H1 (cell line): ENCODE results near the gene ORC5. TPM values are rescaled to one million over a fixed set of nuclear protein-coding genes. Genes with fewer than 3 reads are reported as not detected.

Source experiments
- CBX8 ChIP-seq: fragments of 300-800, 300-1000 bp; sonication (generic); IDR thresholded peaks from 2 replicates; pipeline ENCODE4 v1.7.1; 2016; ENCODE audit warnings: low read depth, low read length, borderline replicate concordance
- PHF8 ChIP-seq: fragments of 200-600 bp; sonication (generic); conservative IDR thresholded peaks from 2 replicates; pipeline ENCODE4 v1.7.1; 2012; ENCODE audit warnings: low read depth, mild to moderate bottlenecking, inconsistent platforms, low read length, moderate library complexity
- POLR2A ChIP-seq, 2 experiments: IDR thresholded peaks; 1 replicate in 1 of 2; 2 replicates in 1 of 2; pipeline ENCODE4 v1.6.1; 2011; ENCODE audit warnings: low read depth in 2 of 2, low read length in 2 of 2, mild to moderate bottlenecking in 2 of 2; ENCODE audit errors: control extremely low read depth in 1 of 2
- POLR2AphosphoS5 ChIP-seq: IDR thresholded peaks from 2 replicates; pipeline ENCODE4 v1.6.1; 2011; ENCODE audit warnings: low read depth, low read length
- TAF1 ChIP-seq: IDR thresholded peaks from 2 replicates; pipeline ENCODE4 v1.6.1; 2011; ENCODE audit warnings: mild to moderate bottlenecking, low read depth, low read length
- polyA plus RNA-seq, 7 experiments: library from polyadenylated mRNA; depleted of rRNA in 3 of 7; stranded (reverse) in 5 of 7; unstranded in 2 of 7; fragments of >200 nt in 5 of 7; fragments of 200-250 nt in 2 of 7; gene quantifications; 1 replicate in 5 of 7; 2 replicates in 1 of 7; 4 replicates in 1 of 7; pipeline versions ENCODE4 v1.2.1 to v1.2.3, GENCODE V29; 2011 to 2013; ENCODE audit warnings: missing spikeins in 2 of 7, mixed read lengths in 2 of 7
- total RNA-seq: library from RNA; stranded (reverse); fragmentation: NEBNext Ultra II Directional; extraction: Animal tissue kit (Norgen Biotek cat#: 25700); gene quantifications from 2 replicates; pipeline ENCODE4 v1.2.1, GENCODE V29; 2021
- TF ChIP-seq, protein P1 (sequence below): fragments of 300-600 bp; sonication (generic); IDR thresholded peaks from 2 replicates; pipeline ENCODE4 v1.7.1; 2012; ENCODE audit warnings: low read length, moderate library complexity, mild to moderate bottlenecking, inconsistent platforms; ENCODE audit not compliant: insufficient replicate concordance

The ORC5 gene
- total and polyA plus RNA-seq, 2 of the 8 experiments (the other 6 are each of a cell fraction or from before 2014, with no cell fraction given) = 7.7 to 19.9 TPM

DNA sequence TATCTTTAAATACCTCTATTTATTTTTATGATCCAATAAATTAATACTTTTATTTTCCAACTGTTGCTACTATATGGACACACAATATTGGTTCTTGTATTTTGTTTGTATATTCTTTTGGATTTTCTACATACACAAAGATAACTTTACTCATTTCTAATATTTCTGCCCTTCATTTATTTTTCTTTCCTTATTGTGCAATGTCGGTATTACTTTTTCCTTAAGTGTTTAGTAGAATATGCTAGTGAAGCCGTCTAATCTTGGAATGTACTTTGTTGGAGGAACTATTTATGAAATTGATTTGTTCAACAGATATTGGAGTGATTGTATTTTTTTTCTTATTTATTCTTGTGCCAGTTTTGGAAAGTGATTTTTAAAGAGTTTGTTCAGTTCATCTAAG, 94.0 kb downstream of the ORC5 start (continued):
- TF ChIP-seq, protein P1, sequence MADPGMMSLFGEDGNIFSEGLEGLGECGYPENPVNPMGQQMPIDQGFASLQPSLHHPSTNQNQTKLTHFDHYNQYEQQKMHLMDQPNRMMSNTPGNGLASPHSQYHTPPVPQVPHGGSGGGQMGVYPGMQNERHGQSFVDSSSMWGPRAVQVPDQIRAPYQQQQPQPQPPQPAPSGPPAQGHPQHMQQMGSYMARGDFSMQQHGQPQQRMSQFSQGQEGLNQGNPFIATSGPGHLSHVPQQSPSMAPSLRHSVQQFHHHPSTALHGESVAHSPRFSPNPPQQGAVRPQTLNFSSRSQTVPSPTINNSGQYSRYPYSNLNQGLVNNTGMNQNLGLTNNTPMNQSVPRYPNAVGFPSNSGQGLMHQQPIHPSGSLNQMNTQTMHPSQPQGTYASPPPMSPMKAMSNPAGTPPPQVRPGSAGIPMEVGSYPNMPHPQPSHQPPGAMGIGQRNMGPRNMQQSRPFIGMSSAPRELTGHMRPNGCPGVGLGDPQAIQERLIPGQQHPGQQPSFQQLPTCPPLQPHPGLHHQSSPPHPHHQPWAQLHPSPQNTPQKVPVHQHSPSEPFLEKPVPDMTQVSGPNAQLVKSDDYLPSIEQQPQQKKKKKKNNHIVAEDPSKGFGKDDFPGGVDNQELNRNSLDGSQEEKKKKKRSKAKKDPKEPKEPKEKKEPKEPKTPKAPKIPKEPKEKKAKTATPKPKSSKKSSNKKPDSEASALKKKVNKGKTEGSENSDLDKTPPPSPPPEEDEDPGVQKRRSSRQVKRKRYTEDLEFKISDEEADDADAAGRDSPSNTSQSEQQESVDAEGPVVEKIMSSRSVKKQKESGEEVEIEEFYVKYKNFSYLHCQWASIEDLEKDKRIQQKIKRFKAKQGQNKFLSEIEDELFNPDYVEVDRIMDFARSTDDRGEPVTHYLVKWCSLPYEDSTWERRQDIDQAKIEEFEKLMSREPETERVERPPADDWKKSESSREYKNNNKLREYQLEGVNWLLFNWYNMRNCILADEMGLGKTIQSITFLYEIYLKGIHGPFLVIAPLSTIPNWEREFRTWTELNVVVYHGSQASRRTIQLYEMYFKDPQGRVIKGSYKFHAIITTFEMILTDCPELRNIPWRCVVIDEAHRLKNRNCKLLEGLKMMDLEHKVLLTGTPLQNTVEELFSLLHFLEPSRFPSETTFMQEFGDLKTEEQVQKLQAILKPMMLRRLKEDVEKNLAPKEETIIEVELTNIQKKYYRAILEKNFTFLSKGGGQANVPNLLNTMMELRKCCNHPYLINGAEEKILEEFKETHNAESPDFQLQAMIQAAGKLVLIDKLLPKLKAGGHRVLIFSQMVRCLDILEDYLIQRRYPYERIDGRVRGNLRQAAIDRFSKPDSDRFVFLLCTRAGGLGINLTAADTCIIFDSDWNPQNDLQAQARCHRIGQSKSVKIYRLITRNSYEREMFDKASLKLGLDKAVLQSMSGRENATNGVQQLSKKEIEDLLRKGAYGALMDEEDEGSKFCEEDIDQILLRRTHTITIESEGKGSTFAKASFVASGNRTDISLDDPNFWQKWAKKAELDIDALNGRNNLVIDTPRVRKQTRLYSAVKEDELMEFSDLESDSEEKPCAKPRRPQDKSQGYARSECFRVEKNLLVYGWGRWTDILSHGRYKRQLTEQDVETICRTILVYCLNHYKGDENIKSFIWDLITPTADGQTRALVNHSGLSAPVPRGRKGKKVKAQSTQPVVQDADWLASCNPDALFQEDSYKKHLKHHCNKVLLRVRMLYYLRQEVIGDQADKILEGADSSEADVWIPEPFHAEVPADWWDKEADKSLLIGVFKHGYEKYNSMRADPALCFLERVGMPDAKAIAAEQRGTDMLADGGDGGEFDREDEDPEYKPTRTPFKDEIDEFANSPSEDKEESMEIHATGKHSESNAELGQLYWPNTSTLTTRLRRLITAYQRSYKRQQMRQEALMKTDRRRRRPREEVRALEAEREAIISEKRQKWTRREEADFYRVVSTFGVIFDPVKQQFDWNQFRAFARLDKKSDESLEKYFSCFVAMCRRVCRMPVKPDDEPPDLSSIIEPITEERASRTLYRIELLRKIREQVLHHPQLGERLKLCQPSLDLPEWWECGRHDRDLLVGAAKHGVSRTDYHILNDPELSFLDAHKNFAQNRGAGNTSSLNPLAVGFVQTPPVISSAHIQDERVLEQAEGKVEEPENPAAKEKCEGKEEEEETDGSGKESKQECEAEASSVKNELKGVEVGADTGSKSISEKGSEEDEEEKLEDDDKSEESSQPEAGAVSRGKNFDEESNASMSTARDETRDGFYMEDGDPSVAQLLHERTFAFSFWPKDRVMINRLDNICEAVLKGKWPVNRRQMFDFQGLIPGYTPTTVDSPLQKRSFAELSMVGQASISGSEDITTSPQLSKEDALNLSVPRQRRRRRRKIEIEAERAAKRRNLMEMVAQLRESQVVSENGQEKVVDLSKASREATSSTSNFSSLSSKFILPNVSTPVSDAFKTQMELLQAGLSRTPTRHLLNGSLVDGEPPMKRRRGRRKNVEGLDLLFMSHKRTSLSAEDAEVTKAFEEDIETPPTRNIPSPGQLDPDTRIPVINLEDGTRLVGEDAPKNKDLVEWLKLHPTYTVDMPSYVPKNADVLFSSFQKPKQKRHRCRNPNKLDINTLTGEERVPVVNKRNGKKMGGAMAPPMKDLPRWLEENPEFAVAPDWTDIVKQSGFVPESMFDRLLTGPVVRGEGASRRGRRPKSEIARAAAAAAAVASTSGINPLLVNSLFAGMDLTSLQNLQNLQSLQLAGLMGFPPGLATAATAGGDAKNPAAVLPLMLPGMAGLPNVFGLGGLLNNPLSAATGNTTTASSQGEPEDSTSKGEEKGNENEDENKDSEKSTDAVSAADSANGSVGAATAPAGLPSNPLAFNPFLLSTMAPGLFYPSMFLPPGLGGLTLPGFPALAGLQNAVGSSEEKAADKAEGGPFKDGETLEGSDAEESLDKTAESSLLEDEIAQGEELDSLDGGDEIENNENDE = no peak
- TF ChIP-seq TAF1 = no peak
- no peak for TF ChIP-seq POLR2A (IDR thresholded peaks at IDR 0.05; ENCODE audit: control extremely low read depth in 1 of 2, low read depth in 2 of 2, low read length in 2 of 2)
- TF ChIP-seq POLR2AphosphoS5 = no peak
- TF ChIP-seq CBX8 = no peak
- no peak for TF ChIP-seq PHF8
- TF ChIP-seq, all 59 proteins: peak for 0
